Epithelial cell of prostate (primary cell): Measurements from ENCODE around the gene PTPN9.
"Not testable (repeated sequence)": the region's sequence is repeated elsewhere in the genome, so short reads cannot be mapped to it uniquely, and the experiment has no call there.

ENCODE experiments used
- DNase-seq: peaks from one replicate; pipeline ENCODE4 v3.0.0-alpha.2; 2011; ENCODE audit warnings: low read depth, low spot score
- H3K27ac ChIP-seq: fragments of 450-650 bp; 2 replicates; pipeline ENCODE4 v1.5.1; 2017; ENCODE audit warnings: mild to moderate bottlenecking

The PTPN9 gene

GRCh38 chr15:75584121-75584520, 5.0 kb upstream of the PTPN9 start:
- H3K27ac ChIP-seq = no peak overlapping the region
- no peak for DNase-seq

GRCh38 chr15:75583701-75584100, 4.6 kb upstream of the PTPN9 start:
- no peak for DNase-seq
- no peak overlapping the region for H3K27ac ChIP-seq

- DNase-seq, H3K27ac ChIP-seq: not testable (repeated sequence)
Observed at GRCh38 chr15:75582943-75583342, 3.8 kb upstream of the PTPN9 start.

GRCh38 chr15:75578173-75578947, 755 bp downstream of the PTPN9 start:
- peak overlapping the region; percentile 78 for H3K27ac ChIP-seq
- no peak for DNase-seq

- peak overlapping the region; percentile 78 for H3K27ac ChIP-seq
- DNase-seq = no peak
Observed at GRCh38 chr15:75577401-75578172, 1.5 kb downstream of the PTPN9 start.

GRCh38 chr15:75573648-75574384, 5.3 kb downstream of the PTPN9 start:
- DNase-seq = no peak
- H3K27ac ChIP-seq = peak overlapping the region; percentile 64

GRCh38 chr15:75570126-75570845, 8.8 kb downstream of the PTPN9 start:
- DNase-seq = no peak
- no peak overlapping the region for H3K27ac ChIP-seq

GRCh38 chr15:75565062-75565970, 13.8 kb downstream of the PTPN9 start:
- peak overlapping the region; percentile 23 for H3K27ac ChIP-seq
- no peak for DNase-seq

GRCh38 chr15:75561888-75562287, 17.2 kb downstream of the PTPN9 start:
- H3K27ac ChIP-seq = no peak overlapping the region
- DNase-seq = no peak

- DNase-seq, H3K27ac ChIP-seq: not testable (repeated sequence)
Observed at GRCh38 chr15:75559360-75559759, 19.8 kb downstream of the PTPN9 start.

- H3K27ac ChIP-seq, DNase-seq: not testable (repeated sequence)
Observed at GRCh38 chr15:75558955-75559354, 20.2 kb downstream of the PTPN9 start.

GRCh38 chr15:75554717-75555116, 24.4 kb downstream of the PTPN9 start:
- DNase-seq = no peak
- H3K27ac ChIP-seq = no peak overlapping the region

GRCh38 chr15:75553659-75554058, 25.5 kb downstream of the PTPN9 start:
- DNase-seq = no peak
- H3K27ac ChIP-seq = no peak overlapping the region

- no peak overlapping the region for H3K27ac ChIP-seq
- DNase-seq = no peak
Observed at GRCh38 chr15:75551091-75551490, 28.0 kb downstream of the PTPN9 start.

GRCh38 chr15:75545064-75545463, 34.1 kb downstream of the PTPN9 start:
- H3K27ac ChIP-seq = no peak overlapping the region
- no peak for DNase-seq

- H3K27ac ChIP-seq = no peak overlapping the region
- no peak for DNase-seq
Observed at GRCh38 chr15:75544359-75544758, 34.8 kb downstream of the PTPN9 start.

GRCh38 chr15:75542949-75543545, 36.1 kb downstream of the PTPN9 start:
- DNase-seq = not testable (repeated sequence)

GRCh38 chr15:75542386-75542797, 36.7 kb downstream of the PTPN9 start:
- no peak for DNase-seq
- H3K27ac ChIP-seq = no peak overlapping the region

More at GRCh38 chr15:75542949-75543545, 36.1 kb downstream of the PTPN9 start:
- H3K27ac ChIP-seq = not testable (repeated sequence)

- DNase-seq = no peak
- no peak overlapping the region for H3K27ac ChIP-seq
Observed at GRCh38 chr15:75538376-75538775, 40.7 kb downstream of the PTPN9 start.
